SK-N-SH (cell line): ENCODE data around the gene UGCG. TPM values are rescaled to one million over a fixed set of nuclear protein-coding genes. Genes with fewer than 3 reads are reported as not detected.

Experiments
- CTCF ChIA-PET: fragments of 300-600, 350-600 bp; formaldehyde crosslinking; extraction: SDS; loops from one replicate; lab custom pipeline; 2021; lab: Yijun Ruan, JAX
- POLR2A ChIA-PET: fragments of 350-600 bp; sonication (Branson Sonifier 250); formaldehyde crosslinking; extraction: SDS; loops from one replicate; lab custom pipeline; 2020; ENCODE audit warnings: antibody characterized with exemption, inconsistent platforms; lab: Yijun Ruan, JAX
- DNase-seq: peaks from one replicate; pipeline ENCODE4 v3.0.0; 2012
- H2AFZ ChIP-seq: fragments of 200-600 bp; sonication (generic); 2 replicates; pipeline ENCODE4 v1.8.1; 2016; ENCODE audit warnings: antibody characterized with exemption, mild to moderate bottlenecking, low read depth
- H3F3A ChIP-seq: fragments of 200-600 bp; sonication (generic); replicated peaks from 2 replicates; pipeline ENCODE3; 2016; ENCODE audit warnings: antibody characterized with exemption, mild to moderate bottlenecking; ENCODE audit not compliant: insufficient read depth
- H3K27ac ChIP-seq, 2 experiments: fragments of 200-500 bp in 1 of 2; fragments of 200-600 bp in 1 of 2; sonication (Bioruptor generic) in 1 of 2; sonication (generic), shearing (Covaris generic) in 1 of 2; 2 replicates each; pipeline versions ENCODE4 v1.5.1 to v1.6.1; 2014 to 2016; ENCODE audit warnings: low read depth in 2 of 2, inconsistent platforms in 1 of 2, low read length in 1 of 2, mild to moderate bottlenecking in 1 of 2, mixed read lengths in 1 of 2
- H3K27me3 ChIP-seq: fragments of 200-600 bp; sonication (generic), shearing (Covaris generic); 2 replicates; pipeline ENCODE4 v1.6.1; 2016; ENCODE audit warnings: mixed run types; ENCODE audit not compliant: insufficient read depth
- H3K36me3 ChIP-seq, 2 experiments: fragments of 200-500 bp in 1 of 2; fragments of 200-600 bp in 1 of 2; sonication (Bioruptor generic) in 1 of 2; sonication (generic) in 1 of 2; replicated peaks in 1 of 2; 2 replicates each; pipeline versions ENCODE3 to v1.5.1; 2014 to 2016; ENCODE audit warnings: low read length in 1 of 2, mild to moderate bottlenecking in 1 of 2; ENCODE audit not compliant: insufficient read depth in 2 of 2, control insufficient read depth in 1 of 2
- H3K4me1 ChIP-seq, 2 experiments: fragments of 200-500 bp in 1 of 2; fragments of 200-600 bp in 1 of 2; sonication (Bioruptor generic) in 1 of 2; sonication (generic), shearing (Covaris generic) in 1 of 2; 2 replicates each; pipeline versions ENCODE4 v1.5.1 to v1.6.1; 2014 to 2016; ENCODE audit warnings: low read depth in 1 of 2, low read length in 1 of 2, mixed run types in 1 of 2; ENCODE audit not compliant: insufficient read depth in 2 of 2, control insufficient read depth in 1 of 2
- H3K4me2 ChIP-seq: fragments of 200-600 bp; sonication (generic), shearing (Covaris generic); 2 replicates; pipeline ENCODE4 v1.6.1; 2017; ENCODE audit warnings: mixed run types
- H3K4me3 ChIP-seq, 2 experiments: fragments of 200-500 bp in 1 of 2; fragments of 200-600 bp in 1 of 2; sonication (Bioruptor generic) in 1 of 2; sonication (generic), shearing (Covaris generic) in 1 of 2; 2 replicates each; pipeline versions ENCODE4 v1.5.1 to v1.8.1; 2014 to 2016; ENCODE audit warnings: low read depth in 2 of 2, inconsistent platforms in 1 of 2, low read length in 1 of 2, mild to moderate bottlenecking in 1 of 2, mixed read lengths in 1 of 2, moderate library complexity in 1 of 2
- H3K79me2 ChIP-seq: fragments of 200-600 bp; sonication (generic); 2 replicates; pipeline ENCODE4 v1.8.1; 2017; ENCODE audit warnings: mild to moderate bottlenecking; ENCODE audit not compliant: insufficient read depth
- H3K9ac ChIP-seq: fragments of 200-600 bp; sonication (generic); 2 replicates; pipeline ENCODE4 v1.6.1; 2017; ENCODE audit warnings: mixed run types
- H3K9me2 ChIP-seq: fragments of 200-600 bp; sonication (generic); 2 replicates; pipeline ENCODE4 v1.6.1; 2017; ENCODE audit warnings: mixed run types
- H3K9me3 ChIP-seq: fragments of 200-600 bp; sonication (generic); 2 replicates; pipeline ENCODE4 v1.6.1; 2017; ENCODE audit warnings: mixed run types, mild to moderate bottlenecking, moderate library complexity
- H4K20me1 ChIP-seq: fragments of 200-600 bp; sonication (generic); 2 replicates; pipeline ENCODE4 v1.6.1; 2017; ENCODE audit warnings: mild to moderate bottlenecking, mixed run types; ENCODE audit not compliant: insufficient read depth
- CHD2 ChIP-seq: fragments of 150-350 bp; IDR thresholded peaks from 2 replicates; pipeline ENCODE4 v1.6.1; 2018; ENCODE audit warnings: low read length; ENCODE audit not compliant: partially characterized antibody
- ELF1 ChIP-seq: IDR thresholded peaks from 2 replicates; pipeline ENCODE4 v1.4.0; 2012
- EP300 ChIP-seq, 2 experiments: IDR thresholded peaks; 2 replicates each; pipeline versions ENCODE4 v1.4.0 to v1.6.1; 2012; ENCODE audit warnings: borderline replicate concordance in 1 of 2, low read depth in 1 of 2, low read length in 1 of 2
- FOSL2 ChIP-seq: IDR thresholded peaks from 2 replicates; pipeline ENCODE4 v1.4.0; 2012; ENCODE audit warnings: low read depth, mild to moderate bottlenecking, moderate library complexity, borderline replicate concordance
- FOXJ3 ChIP-seq: sonication (generic); formaldehyde crosslinking; IDR thresholded peaks from 2 replicates; pipeline ENCODE4 v1.5.1; 2020; ENCODE audit warnings: mild to moderate bottlenecking, missing genetic modification reagents
- FOXM1 ChIP-seq: IDR thresholded peaks from 2 replicates; pipeline ENCODE4 v1.4.0; 2012; ENCODE audit warnings: low read depth, mild to moderate bottlenecking
- GATA2 ChIP-seq: sonication (generic); formaldehyde crosslinking; IDR thresholded peaks from 2 replicates; pipeline ENCODE4 v1.5.0; 2020; ENCODE audit warnings: mild to moderate bottlenecking, missing genetic modification reagents
- MEF2A ChIP-seq: IDR thresholded peaks from 2 replicates; pipeline ENCODE4 v1.4.0; 2012; ENCODE audit warnings: low read depth, borderline replicate concordance
- MXI1 ChIP-seq: IDR thresholded peaks from 2 replicates; pipeline ENCODE4 v1.6.1; 2012; ENCODE audit warnings: mild to moderate bottlenecking, low read depth, low read length, improper control_type of control experiment
- NFIC ChIP-seq: IDR thresholded peaks from 2 replicates; pipeline ENCODE4 v1.4.0; 2012; ENCODE audit warnings: borderline replicate concordance
- NRF1 ChIP-seq: IDR thresholded peaks from 2 replicates; pipeline ENCODE4 v1.6.1; 2012; ENCODE audit warnings: low read depth, mild to moderate bottlenecking, low read length
- POLR2AphosphoS5 ChIP-seq: IDR thresholded peaks from 2 replicates; pipeline ENCODE4 v1.6.1; 2012; ENCODE audit warnings: low read depth, low read length
- RFX5 ChIP-seq: IDR thresholded peaks from 2 replicates; pipeline ENCODE4 v1.6.1; 2012; ENCODE audit warnings: mild to moderate bottlenecking, improper control_type of control experiment, low read length
- SIN3A ChIP-seq: IDR thresholded peaks from 2 replicates; pipeline ENCODE4 v1.6.1; 2012; ENCODE audit warnings: low read depth, mild to moderate bottlenecking, low read length, moderate library complexity, borderline replicate concordance
- SMC3 ChIP-seq: IDR thresholded peaks from 2 replicates; pipeline ENCODE4 v1.6.1; 2012; ENCODE audit warnings: low read depth, low read length, improper control_type of control experiment
- TAF1 ChIP-seq: IDR thresholded peaks from 2 replicates; pipeline ENCODE4 v1.6.1; 2012; ENCODE audit warnings: low read depth, mild to moderate bottlenecking, low read length, moderate library complexity, borderline replicate concordance
- YY1 ChIP-seq: IDR thresholded peaks from 2 replicates; pipeline ENCODE4 v1.4.0; 2012; ENCODE audit warnings: low read depth, mild to moderate bottlenecking
- WGBS: methylation state at CpG from one replicate; pipeline ENCODE4 v1.1.6; 2017; ENCODE audit warnings: low lambda C conversion rate; 5-methylcytosine and 5-hydroxymethylcytosine counted together
- polyA plus RNA-seq, 3 experiments: library from polyadenylated mRNA; depleted of rRNA; stranded (reverse); fragments of >200 nt; gene quantifications; 2 replicates each; pipeline ENCODE4 v1.2.3, GENCODE V29; 2012
- TF ChIP-seq, protein P1 (sequence below): fragments of 200-600 bp; sonication (generic); IDR thresholded peaks from 2 replicates; pipeline ENCODE4 v1.6.1; 2017; ENCODE audit warnings: antibody characterized with exemption, mild to moderate bottlenecking, moderate library complexity
- TF ChIP-seq, protein P2 (sequence below): IDR thresholded peaks from 2 replicates; pipeline ENCODE4 v1.4.0; 2012; ENCODE audit warnings: low read depth
- TF ChIP-seq, protein P3 (sequence below): IDR thresholded peaks from 2 replicates; pipeline ENCODE4 v1.4.0; 2012; ENCODE audit warnings: low read depth, borderline replicate concordance
- TF ChIP-seq, protein P4 (sequence below): IDR thresholded peaks from 2 replicates; pipeline ENCODE4; 2012

Gene UGCG
- polyA plus RNA-seq, 1 of the 3 experiments (the other 2 are of a cell fraction): 20.0 TPM

DNA sequence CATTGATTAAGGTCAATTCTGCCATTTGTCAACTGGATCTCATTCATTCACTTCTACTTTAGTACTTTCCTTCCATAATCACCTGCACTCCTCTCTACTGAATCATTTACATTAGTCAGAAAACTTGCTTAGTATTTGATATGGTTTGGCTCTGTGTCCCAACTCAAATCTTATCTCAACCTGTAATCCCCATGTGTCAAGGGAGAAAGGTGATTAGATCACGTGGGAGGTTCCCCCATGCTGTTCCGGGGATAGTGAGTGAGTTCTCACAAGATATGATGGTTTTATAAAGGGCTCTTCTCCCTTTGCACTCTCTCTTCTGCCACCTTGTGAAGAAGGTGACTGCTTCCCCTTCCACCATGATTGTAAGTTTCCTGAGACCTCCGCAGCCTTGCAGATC lies 23.7 kb upstream of the UGCG start:
- POLR2A ChIA-PET: no interaction called here
- no peak for DNase-seq
- no peak overlapping the region for H3K27ac ChIP-seq
- peaks cover 0 to 3% of the 10 kb centered on the region in 2 experiments; a peak in 1 of 4 replicates for H3K4me1 ChIP-seq
- CTCF ChIA-PET: no interaction called here
- H2AFZ ChIP-seq: no peak overlapping the region
- no peaks in the 10 kb centered on the region for H4K20me1 ChIP-seq
- TF ChIP-seq CHD2 (no peak), POLR2AphosphoS5 (no peak), MXI1 (no peak), ELF1 (no peak), NFIC (no peak), EP300 (IDR thresholded peaks at IDR 0.05; ENCODE audit: borderline replicate concordance in 1 of 2, low read depth in 1 of 2, low read length in 1 of 2) (no peak), SMC3 (no peak), YY1 (no peak), GATA2 (CRISPR knock-in tag) (no peak), FOSL2 (no peak), RFX5 (no peak), SIN3A (no peak), TAF1 (no peak)
- TF ChIP-seq, protein P1, sequence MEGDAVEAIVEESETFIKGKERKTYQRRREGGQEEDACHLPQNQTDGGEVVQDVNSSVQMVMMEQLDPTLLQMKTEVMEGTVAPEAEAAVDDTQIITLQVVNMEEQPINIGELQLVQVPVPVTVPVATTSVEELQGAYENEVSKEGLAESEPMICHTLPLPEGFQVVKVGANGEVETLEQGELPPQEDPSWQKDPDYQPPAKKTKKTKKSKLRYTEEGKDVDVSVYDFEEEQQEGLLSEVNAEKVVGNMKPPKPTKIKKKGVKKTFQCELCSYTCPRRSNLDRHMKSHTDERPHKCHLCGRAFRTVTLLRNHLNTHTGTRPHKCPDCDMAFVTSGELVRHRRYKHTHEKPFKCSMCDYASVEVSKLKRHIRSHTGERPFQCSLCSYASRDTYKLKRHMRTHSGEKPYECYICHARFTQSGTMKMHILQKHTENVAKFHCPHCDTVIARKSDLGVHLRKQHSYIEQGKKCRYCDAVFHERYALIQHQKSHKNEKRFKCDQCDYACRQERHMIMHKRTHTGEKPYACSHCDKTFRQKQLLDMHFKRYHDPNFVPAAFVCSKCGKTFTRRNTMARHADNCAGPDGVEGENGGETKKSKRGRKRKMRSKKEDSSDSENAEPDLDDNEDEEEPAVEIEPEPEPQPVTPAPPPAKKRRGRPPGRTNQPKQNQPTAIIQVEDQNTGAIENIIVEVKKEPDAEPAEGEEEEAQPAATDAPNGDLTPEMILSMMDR: no peak
- TF ChIP-seq, protein P2, sequence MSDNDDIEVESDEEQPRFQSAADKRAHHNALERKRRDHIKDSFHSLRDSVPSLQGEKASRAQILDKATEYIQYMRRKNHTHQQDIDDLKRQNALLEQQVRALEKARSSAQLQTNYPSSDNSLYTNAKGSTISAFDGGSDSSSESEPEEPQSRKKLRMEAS: no peak
- TF ChIP-seq, protein P3, sequence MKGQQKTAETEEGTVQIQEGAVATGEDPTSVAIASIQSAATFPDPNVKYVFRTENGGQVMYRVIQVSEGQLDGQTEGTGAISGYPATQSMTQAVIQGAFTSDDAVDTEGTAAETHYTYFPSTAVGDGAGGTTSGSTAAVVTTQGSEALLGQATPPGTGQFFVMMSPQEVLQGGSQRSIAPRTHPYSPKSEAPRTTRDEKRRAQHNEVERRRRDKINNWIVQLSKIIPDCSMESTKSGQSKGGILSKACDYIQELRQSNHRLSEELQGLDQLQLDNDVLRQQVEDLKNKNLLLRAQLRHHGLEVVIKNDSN: no peak
- H3K4me2 ChIP-seq: no peak overlapping the region
- H3K9me2 ChIP-seq: no peaks in the 10 kb centered on the region
- H3K9me3 ChIP-seq: no peaks in the 10 kb centered on the region
- no peaks in the 10 kb centered on the region for H3K36me3 ChIP-seq
- no peaks in the 10 kb centered on the region for H3K27me3 ChIP-seq
- no peaks in the 10 kb centered on the region for H3K79me2 ChIP-seq
- WGBS: 82% methylated on average over 3 of the region's 3 CpGs
- H3K4me3 ChIP-seq: no peak overlapping the region
- no peak overlapping the region for H3K9ac ChIP-seq
- H3F3A ChIP-seq: no peaks in the 10 kb centered on the region

DNA sequence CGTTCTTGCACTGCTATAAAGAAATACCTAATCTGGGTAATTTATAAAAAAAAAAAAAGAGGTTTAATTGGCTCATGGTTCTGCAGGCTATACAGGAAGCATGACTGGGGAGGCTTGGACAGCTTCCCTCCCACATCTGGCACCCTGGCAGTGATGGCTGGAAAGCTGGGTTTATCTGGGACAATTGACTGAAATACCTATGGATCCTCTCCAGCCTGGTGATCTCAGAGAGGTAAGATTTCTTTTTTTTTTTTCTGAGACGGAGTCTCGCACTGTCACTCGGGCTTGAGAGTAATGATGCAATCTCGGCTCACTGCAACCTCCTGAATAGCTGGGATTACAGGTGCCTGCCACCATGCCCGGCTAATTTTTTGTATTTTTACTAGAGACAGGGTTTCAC lies 22.7 kb upstream of the UGCG start:
- Histone ChIP-seq H3F3A (no peaks in the 10 kb centered on the region), H3K27ac (no peak overlapping the region), H3K4me1 (peaks cover 0 to 3% of the 10 kb centered on the region in 2 experiments; a peak in 1 of 4 replicates), H2AFZ (no peak overlapping the region)
- CTCF ChIA-PET: no interaction called here
- WGBS: 93% methylated on average over 6 of the region's 6 CpGs
- TF ChIP-seq, protein P4, sequence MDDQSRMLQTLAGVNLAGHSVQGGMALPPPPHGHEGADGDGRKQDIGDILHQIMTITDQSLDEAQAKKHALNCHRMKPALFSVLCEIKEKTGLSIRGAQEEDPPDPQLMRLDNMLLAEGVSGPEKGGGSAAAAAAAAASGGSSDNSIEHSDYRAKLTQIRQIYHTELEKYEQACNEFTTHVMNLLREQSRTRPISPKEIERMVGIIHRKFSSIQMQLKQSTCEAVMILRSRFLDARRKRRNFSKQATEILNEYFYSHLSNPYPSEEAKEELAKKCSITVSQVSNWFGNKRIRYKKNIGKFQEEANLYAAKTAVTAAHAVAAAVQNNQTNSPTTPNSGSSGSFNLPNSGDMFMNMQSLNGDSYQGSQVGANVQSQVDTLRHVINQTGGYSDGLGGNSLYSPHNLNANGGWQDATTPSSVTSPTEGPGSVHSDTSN: no peak
- TF ChIP-seq FOXJ3 (CRISPR knock-in tag) (no peak), NRF1 (no peak), YY1 (no peak), SMC3 (no peak), FOXM1 (no peak), MEF2A (no peak)
- TF ChIP-seq, all 33 proteins: peak for 0
- DNase-seq: no peak
- H4K20me1 ChIP-seq: no peaks in the 10 kb centered on the region
- no peak overlapping the region for H3K4me3 ChIP-seq
- H3K27me3 ChIP-seq: no peaks in the 10 kb centered on the region
- H3K9me3 ChIP-seq: no peaks in the 10 kb centered on the region
- no peak overlapping the region for H3K4me2 ChIP-seq
- H3K36me3 ChIP-seq: no peaks in the 10 kb centered on the region
- POLR2A ChIA-PET: no interaction called here
- no peak overlapping the region for H3K9ac ChIP-seq
- H3K79me2 ChIP-seq: no peaks in the 10 kb centered on the region
- H3K9me2 ChIP-seq: no peaks in the 10 kb centered on the region
